Measurements from ENCODE around the gene CIT.
A peak's percentile ranks its signal among the peaks of the same experiment; 100 is the strongest.
"Not testable (repeated sequence)": the region's sequence is repeated elsewhere in the genome, so short reads cannot be mapped to it uniquely, and the experiment has no call there.

Gene CIT

DNA sequence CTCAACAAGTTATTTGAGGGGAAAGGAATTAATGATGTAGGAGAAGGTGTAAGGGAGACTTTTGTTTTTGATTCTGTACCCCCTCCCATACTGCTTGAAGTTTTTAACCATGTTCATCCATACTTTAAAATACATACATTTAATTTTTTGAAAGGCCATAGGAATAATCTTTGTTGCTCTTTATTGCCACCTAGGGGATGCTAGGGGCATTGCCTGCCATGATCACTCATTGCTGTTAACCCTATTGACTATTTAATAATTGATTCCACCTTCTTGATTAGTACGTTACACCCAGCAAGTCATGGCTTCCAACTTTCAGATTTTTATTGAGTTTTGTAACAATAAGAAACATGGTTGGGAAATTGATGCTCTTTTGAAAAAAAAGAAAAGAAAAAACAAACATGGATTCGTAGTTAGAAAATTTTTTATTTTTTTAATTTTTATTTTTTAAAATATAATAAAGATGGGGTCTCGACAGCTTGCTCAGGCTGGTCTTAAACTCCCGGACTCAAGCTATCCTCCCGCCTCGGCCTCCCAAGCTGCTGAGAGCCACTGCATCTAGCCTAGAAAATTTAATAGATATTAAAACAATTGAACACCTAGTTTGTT lies 217.7 kb downstream of the CIT start:
- FAIRE-seq (no peak), DNase-seq (ENCODE audit: insufficient read length, low spot score) (no peak)
- TF ChIP-seq, protein P1, sequence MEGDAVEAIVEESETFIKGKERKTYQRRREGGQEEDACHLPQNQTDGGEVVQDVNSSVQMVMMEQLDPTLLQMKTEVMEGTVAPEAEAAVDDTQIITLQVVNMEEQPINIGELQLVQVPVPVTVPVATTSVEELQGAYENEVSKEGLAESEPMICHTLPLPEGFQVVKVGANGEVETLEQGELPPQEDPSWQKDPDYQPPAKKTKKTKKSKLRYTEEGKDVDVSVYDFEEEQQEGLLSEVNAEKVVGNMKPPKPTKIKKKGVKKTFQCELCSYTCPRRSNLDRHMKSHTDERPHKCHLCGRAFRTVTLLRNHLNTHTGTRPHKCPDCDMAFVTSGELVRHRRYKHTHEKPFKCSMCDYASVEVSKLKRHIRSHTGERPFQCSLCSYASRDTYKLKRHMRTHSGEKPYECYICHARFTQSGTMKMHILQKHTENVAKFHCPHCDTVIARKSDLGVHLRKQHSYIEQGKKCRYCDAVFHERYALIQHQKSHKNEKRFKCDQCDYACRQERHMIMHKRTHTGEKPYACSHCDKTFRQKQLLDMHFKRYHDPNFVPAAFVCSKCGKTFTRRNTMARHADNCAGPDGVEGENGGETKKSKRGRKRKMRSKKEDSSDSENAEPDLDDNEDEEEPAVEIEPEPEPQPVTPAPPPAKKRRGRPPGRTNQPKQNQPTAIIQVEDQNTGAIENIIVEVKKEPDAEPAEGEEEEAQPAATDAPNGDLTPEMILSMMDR (IDR thresholded peaks at IDR 0.05; ENCODE audit: insufficient read depth, missing control alignments): peak; percentile 78

DNA sequence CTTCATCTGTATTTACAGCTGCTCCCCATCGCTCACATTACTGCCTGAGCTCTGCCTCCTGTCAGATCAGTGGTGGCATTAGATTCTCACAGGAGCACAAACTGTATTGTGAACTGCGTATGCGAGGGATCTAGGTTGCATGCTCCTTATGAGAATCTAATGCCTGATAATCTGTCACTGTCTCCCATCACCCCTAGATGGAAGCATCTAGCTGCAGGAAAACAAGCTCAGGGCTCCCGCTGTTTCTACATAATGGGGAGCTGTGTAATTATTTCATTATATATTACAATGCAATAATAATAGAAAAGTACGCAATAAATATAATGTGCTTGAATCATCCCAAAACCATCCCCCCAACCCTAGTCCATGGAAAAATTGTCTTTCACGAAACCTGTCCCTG lies 219.0 kb downstream of the CIT start:
- TF ChIP-seq, protein P1 (IDR thresholded peaks at IDR 0.05; ENCODE audit: insufficient read depth, missing control alignments): peak; percentile 24
- not testable (repeated sequence) for DNase-seq (ENCODE audit: insufficient read length, low spot score); FAIRE-seq

DNA sequence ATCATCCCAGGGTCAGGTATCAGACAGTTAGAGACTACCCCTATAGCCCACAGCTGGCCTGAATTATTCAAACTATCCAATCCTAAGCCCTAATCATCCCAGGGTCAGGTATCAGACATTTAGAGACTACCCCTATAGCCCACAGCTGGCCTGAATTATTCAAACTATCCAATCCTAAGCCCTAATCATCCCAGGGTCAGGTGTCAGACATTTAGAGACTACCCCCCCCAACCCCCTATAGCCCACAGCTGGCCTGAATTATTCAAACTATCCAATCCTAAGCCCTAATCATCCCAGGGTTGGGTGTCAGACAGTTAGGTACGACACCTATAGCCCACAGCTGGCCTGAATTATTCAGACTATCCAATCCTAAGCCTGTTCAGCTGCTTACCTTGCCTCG lies 220.1 kb downstream of the CIT start:
- DNase-seq (ENCODE audit: insufficient read length, low spot score); FAIRE-seq: not testable (repeated sequence)

DNA sequence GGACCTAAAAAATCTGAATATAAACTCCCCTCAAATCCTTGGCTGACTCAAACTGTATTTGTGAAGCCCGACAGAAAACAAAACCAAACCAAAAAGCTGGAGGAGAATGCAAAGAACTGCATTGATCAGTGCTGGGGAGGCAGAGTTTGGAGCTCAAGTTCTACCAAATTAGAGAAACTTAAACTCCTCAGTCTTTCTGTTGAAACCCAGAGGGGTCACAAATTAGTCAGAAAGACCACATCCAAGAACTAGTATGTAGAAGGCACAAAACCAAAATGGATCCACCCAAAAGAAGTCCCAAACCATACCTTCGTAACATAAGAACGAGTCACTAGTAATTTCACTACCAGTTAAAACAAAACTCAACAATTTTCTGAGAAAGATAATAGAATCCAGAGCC lies 224.5 kb downstream of the CIT start:
- FAIRE-seq: no peak
- TF ChIP-seq, protein P1 (IDR thresholded peaks at IDR 0.05; ENCODE audit: insufficient read depth, missing control alignments): no peak

DNA sequence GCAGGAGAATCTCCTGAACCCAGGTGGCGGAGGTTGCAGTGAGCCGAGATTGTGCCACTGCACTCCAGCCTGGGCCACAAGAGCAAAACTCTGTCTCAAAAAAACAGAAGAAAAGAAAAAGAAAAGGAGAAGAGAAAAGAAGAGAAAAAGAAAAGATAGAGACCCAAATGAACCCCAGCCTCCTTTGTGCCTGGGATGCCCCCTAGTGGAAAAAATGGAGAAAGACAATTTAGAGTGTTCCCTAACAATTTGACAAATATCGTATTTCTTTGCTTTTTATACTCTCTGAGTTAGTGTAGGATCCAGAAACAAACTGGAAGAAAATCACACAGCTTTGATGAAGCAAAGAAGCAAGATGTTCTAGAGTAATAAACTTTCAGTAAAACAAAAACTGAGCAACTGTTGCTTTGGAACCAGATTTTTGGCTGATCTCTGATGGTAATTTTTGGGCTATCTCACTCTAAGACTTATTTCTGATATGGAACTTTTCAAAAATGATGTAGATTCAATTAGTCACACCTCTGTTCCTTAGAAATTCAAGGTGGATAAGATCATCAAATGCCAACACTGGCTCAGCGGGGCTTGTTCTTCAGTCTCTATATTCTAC lies 227.8 kb downstream of the CIT start:
- DNase-seq (ENCODE audit: insufficient read length, low spot score): peak; percentile 40
- FAIRE-seq: peak; percentile 61
- TF ChIP-seq, protein P1 (IDR thresholded peaks at IDR 0.05; ENCODE audit: insufficient read depth, missing control alignments): peak; percentile 78

More for the DNA sequence above, 224.5 kb downstream of the CIT start:
- no peak for DNase-seq (ENCODE audit: insufficient read length, low spot score)

DNA sequence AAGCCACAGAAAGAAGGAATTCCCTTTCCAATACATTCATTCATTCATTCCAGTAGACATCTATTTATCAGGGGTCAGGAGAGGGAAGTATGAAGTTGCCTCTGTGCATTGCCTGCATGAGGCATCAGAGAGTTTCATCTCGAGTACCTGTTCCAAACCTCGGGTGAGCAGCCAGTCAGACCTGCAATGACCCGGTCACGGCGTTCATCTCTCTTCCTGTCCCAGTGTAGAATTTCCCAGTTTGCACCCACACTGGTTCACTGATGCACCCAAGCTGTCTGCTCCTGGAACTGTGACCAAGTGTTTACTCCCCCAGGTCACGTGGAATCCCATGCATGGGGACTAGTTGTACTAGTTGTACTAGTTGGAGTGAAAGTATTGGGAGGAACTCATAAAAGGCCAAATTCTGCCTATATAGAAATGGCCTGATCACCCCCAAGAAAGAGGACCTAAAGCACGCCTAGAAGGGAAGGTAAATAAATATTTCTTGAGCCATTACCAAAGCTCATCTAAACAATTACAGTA lies 231.5 kb downstream of the CIT start:
- TF ChIP-seq, protein P1 (IDR thresholded peaks at IDR 0.05; ENCODE audit: insufficient read depth, missing control alignments): no peak
- FAIRE-seq (no peak), DNase-seq (ENCODE audit: insufficient read length, low spot score) (no peak)

DNA sequence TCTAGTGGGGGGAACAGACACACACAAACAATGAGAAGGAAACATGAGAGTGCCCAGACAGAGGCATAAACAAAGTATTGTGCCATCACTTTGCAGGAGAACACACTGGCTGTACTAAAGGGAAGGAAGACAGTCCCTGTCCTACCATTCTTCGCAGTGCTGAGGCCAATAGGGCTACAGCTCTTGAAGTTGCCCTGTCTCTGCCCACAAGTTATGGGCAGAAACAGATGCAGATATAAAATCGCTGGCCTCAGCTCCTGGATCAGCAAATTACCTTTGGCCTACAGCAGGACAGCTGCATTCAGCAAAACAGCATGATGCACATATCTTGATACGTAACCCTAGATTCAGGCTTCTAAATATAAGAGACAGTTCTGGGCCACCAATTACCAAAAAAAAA lies 232.2 kb downstream of the CIT start:
- FAIRE-seq (no peak), DNase-seq (ENCODE audit: insufficient read length, low spot score) (no peak)
- TF ChIP-seq, protein P1 (IDR thresholded peaks at IDR 0.05; ENCODE audit: insufficient read depth, missing control alignments): no peak
